ENCODE measurements around the gene PSMC3IP. TPM values are rescaled to one million over a fixed set of nuclear protein-coding genes. Genes with fewer than 3 reads are reported as not detected.

PSMC3IP gene
- total and polyA plus RNA-seq, 2 donors (not counting 3 experiments of a cell fraction or from before 2014, with no cell fraction given): 5.9 to 19.3 TPM

GRCh38 chr17:42560246-42560645, 17.3 kb downstream of the PSMC3IP start:
- Histone ChIP-seq H4K20me1 (replicated peaks; ENCODE audit: control insufficient read depth, extremely low read depth, insufficient read depth, low read length) (no peaks in the 10 kb centered on the region), H3K27me3 (ENCODE audit: control insufficient read depth in 2 of 2, insufficient read depth in 2 of 2, low read length in 2 of 2) (no peaks in the 10 kb centered on the region), H3K4me1 (ENCODE audit: control insufficient read depth, extremely low read depth, insufficient read depth, low read length) (peaks cover 26% of the 10 kb centered on the region), H3K79me2 (ENCODE audit: control insufficient read depth, insufficient read depth, low read length) (peaks cover 20% of the 10 kb centered on the region), H2AFZ (ENCODE audit: low read depth, low read length) (no peak overlapping the region), H3K4me2 (ENCODE audit: insufficient read depth, low read length) (no peak overlapping the region), H3K9me1 (replicated peaks; ENCODE audit: control insufficient read depth, extremely low read depth, insufficient read depth, low read length) (no peaks in the 10 kb centered on the region), H3K4me3 (replicated peaks in 1 of 3; ENCODE audit: insufficient read depth in 1 of 3, low read depth in 1 of 3, low read length in 3 of 3) (no peak overlapping the region), H3K36me3 (ENCODE audit: control insufficient read depth in 2 of 2, extremely low read depth in 1 of 2, insufficient read depth in 2 of 2, low read length in 2 of 2) (peaks cover 4 to 11% of the 10 kb centered on the region in 2 experiments), H3K9me3 (replicated peaks; ENCODE audit: control insufficient read depth, insufficient read depth, low read length) (no peaks in the 10 kb centered on the region), H3K27ac (ENCODE audit: insufficient read depth, low read depth, low read length) (no peak overlapping the region), H3K9ac (replicated peaks; ENCODE audit: extremely low read depth, insufficient read depth, low read length) (no peak overlapping the region)
- dilution Hi-C loops (cut with MboI; ENCODE audit: extremely low pct_ligation_motif_present, low sequenced_read_pairs): no loop called here
- CTCF ChIA-PET: interaction anchor here (1.0 to 1.4 kb wide), 2 partner anchors 11 to 18 kb away, joined by 3 to 5 read pairs; no protein-coding TSS in a partner anchor
- no peak for FAIRE-seq
- POLR2A ChIA-PET: no interaction called here
- TF ChIP-seq POLR2AphosphoS5 (IDR thresholded peaks at IDR 0.05; ENCODE audit: insufficient read depth, low read depth, low read length): no peak
- no peak for TF ChIP-seq CTCF (IDR thresholded peaks at IDR 0.05; ENCODE audit: extremely low read depth in 1 of 2, insufficient read depth in 1 of 2, low read depth in 1 of 2, low read length in 2 of 2)
- TF ChIP-seq EZH2 (IDR thresholded peaks at IDR 0.05; ENCODE audit: borderline replicate concordance, low read depth, low read length, severe bottlenecking): no peak
- no peak for TF ChIP-seq POLR2A (IDR thresholded peaks at IDR 0.05; ENCODE audit: low read depth, low read length)
- no peak for TF ChIP-seq MYC (IDR thresholded peaks at IDR 0.05; ENCODE audit: low read depth, low read length)
- TF ChIP-seq JUN (IDR thresholded peaks at IDR 0.05; ENCODE audit: borderline replicate concordance, insufficient read depth, insufficient read length, low read depth): no peak
- TF ChIP-seq GATA2 (IDR thresholded peaks at IDR 0.05; ENCODE audit: insufficient read depth, insufficient read length, low read depth, low read length): no peak
- BruUV-seq (replicated peaks): no TSS peak
- no peak for DNase-seq (ENCODE audit: low read depth, low spot score)
- intact Hi-C loops (cut with micrococcal nuclease): no loop called here

All from endothelial cell of umbilical vein (primary cell).